Neural cell (in vitro differentiated cells): ENCODE results near the gene PROSER2. TPM values are rescaled to one million over a fixed set of nuclear protein-coding genes. Genes with fewer than 3 reads are reported as not detected.

Experiments used
- H2AFZ ChIP-seq: fragments of 200-600, 300-800 bp; sonication (generic), shearing (Covaris generic); 2 replicates; pipeline ENCODE4 v1.6.0; 2014; ENCODE audit warnings: low read depth, mild to moderate bottlenecking, antibody characterized with exemption, low read length, moderate library complexity
- H3F3A ChIP-seq: fragments of 200-600 bp; shearing (Covaris generic); 2 replicates; pipeline ENCODE4 v1.6.1; 2016; ENCODE audit warnings: mild to moderate bottlenecking, moderate library complexity, mixed read lengths, antibody characterized with exemption, low read length; ENCODE audit not compliant: insufficient read depth, poor library complexity, severe bottlenecking
- H3K27ac ChIP-seq: fragments of 200-600, 300-800 bp; sonication (generic), shearing (Covaris generic); 2 replicates; pipeline ENCODE4 v1.5.1; 2014; ENCODE audit warnings: mild to moderate bottlenecking, low read length, moderate library complexity
- H3K27me3 ChIP-seq: fragments of 300-800, 200-600 bp; sonication (generic), shearing (Covaris generic); 2 replicates; pipeline ENCODE4 v1.6.0; 2014; ENCODE audit warnings: mild to moderate bottlenecking, low read depth, low read length, moderate library complexity; ENCODE audit not compliant: insufficient read depth
- H3K36me3 ChIP-seq: fragments of 300-800, 200-600 bp; sonication (generic), shearing (Covaris generic); 2 replicates; pipeline ENCODE4 v1.5.1; 2014; ENCODE audit warnings: mild to moderate bottlenecking, antibody characterized with exemption, low read length, moderate library complexity; ENCODE audit not compliant: insufficient read depth
- H3K4me2 ChIP-seq: fragments of 300-800, 200-600 bp; sonication (generic), shearing (Covaris generic); 2 replicates; pipeline ENCODE4 v1.6.0; 2014; ENCODE audit warnings: mild to moderate bottlenecking, low read length
- H3K4me3 ChIP-seq: fragments of 300-800, 200-600 bp; sonication (generic), shearing (Covaris generic); 2 replicates; pipeline ENCODE4 v1.5.1; 2014; ENCODE audit warnings: mild to moderate bottlenecking, low read length, moderate library complexity
- H3K79me2 ChIP-seq: fragments of 200-600 bp; shearing (Covaris generic); replicated peaks from 2 replicates; pipeline ENCODE4 v1.6.0; 2014; ENCODE audit warnings: mild to moderate bottlenecking, low read length, moderate library complexity; ENCODE audit not compliant: insufficient read depth
- H3K9ac ChIP-seq: fragments of 300-800, 200-600 bp; sonication (generic), shearing (Covaris generic); 2 replicates; pipeline ENCODE4 v1.6.1; 2016; ENCODE audit warnings: mild to moderate bottlenecking, low read length, mixed read lengths
- H3K9me2 ChIP-seq: fragments of 200-600 bp; shearing (Covaris generic); 2 replicates; pipeline ENCODE4 v1.6.1; 2016; ENCODE audit warnings: mild to moderate bottlenecking, low read length, mixed read lengths; ENCODE audit not compliant: insufficient read depth
- H3K9me3 ChIP-seq: fragments of 200-600, 300-800 bp; sonication (generic), shearing (Covaris generic); 2 replicates; pipeline ENCODE4 v1.6.1; 2016; ENCODE audit warnings: mild to moderate bottlenecking, mixed run types, low read length, moderate library complexity, mixed read lengths
- H4K20me1 ChIP-seq: fragments of 200-600 bp; shearing (Covaris generic); 2 replicates; pipeline ENCODE4 v1.6.1; 2016; ENCODE audit warnings: mild to moderate bottlenecking, mixed run types; ENCODE audit not compliant: insufficient read depth
- CTCF ChIP-seq: fragments of 450-650 bp; IDR thresholded peaks from 2 replicates; pipeline ENCODE4 v1.5.1; 2014; ENCODE audit warnings: antibody characterized with exemption, mild to moderate bottlenecking, moderate library complexity; ENCODE audit not compliant: poor library complexity, severe bottlenecking
- EP300 ChIP-seq: fragments of 450-650 bp; conservative IDR thresholded peaks from 2 replicates; pipeline ENCODE4 v1.6.1; 2014; ENCODE audit warnings: antibody characterized with exemption, mild to moderate bottlenecking, moderate library complexity; ENCODE audit not compliant: poor library complexity, severe bottlenecking
- EZH2 ChIP-seq: fragments of 200-600, 300-800 bp; shearing (Covaris generic), sonication (generic); IDR thresholded peaks from 2 replicates; pipeline ENCODE4 v1.6.1; 2014; ENCODE audit warnings: antibody characterized with exemption, low read length, borderline replicate concordance, mild to moderate bottlenecking; ENCODE audit not compliant: insufficient read depth, poor library complexity, severe bottlenecking
- MXI1 ChIP-seq: fragments of 450-650 bp; conservative IDR thresholded peaks from 2 replicates; pipeline ENCODE4 v1.6.1; 2014; ENCODE audit warnings: antibody characterized with exemption, mild to moderate bottlenecking; ENCODE audit not compliant: poor library complexity, severe bottlenecking
- POLR2AphosphoS5 ChIP-seq: IDR thresholded peaks from 2 replicates; pipeline ENCODE4 v1.6.1; 2012
- RAD21 ChIP-seq: fragments of 450-650 bp; conservative IDR thresholded peaks from 2 replicates; pipeline ENCODE4 v1.6.1; 2014; ENCODE audit warnings: antibody characterized with exemption, mild to moderate bottlenecking, moderate library complexity
- REST ChIP-seq: IDR thresholded peaks from 2 replicates; pipeline ENCODE4 v1.6.1; 2012; ENCODE audit warnings: borderline replicate concordance
- SMC3 ChIP-seq: fragments of 450-650 bp; conservative IDR thresholded peaks from 2 replicates; pipeline ENCODE4 v1.6.1; 2014; ENCODE audit warnings: antibody characterized with exemption, mild to moderate bottlenecking, moderate library complexity; ENCODE audit not compliant: poor library complexity
- TAF1 ChIP-seq: IDR thresholded peaks from 2 replicates; pipeline ENCODE4 v1.6.1; 2012; ENCODE audit warnings: low read depth
- polyA plus RNA-seq: library from polyadenylated mRNA; depleted of rRNA; stranded (reverse); fragments of >200 nt; gene quantifications from 2 replicates; pipeline ENCODE4 v1.2.3, GENCODE V29; 2014

Gene PROSER2
- polyA plus RNA-seq, 1 donor from 2014 or later: 1.1 TPM

DNA sequence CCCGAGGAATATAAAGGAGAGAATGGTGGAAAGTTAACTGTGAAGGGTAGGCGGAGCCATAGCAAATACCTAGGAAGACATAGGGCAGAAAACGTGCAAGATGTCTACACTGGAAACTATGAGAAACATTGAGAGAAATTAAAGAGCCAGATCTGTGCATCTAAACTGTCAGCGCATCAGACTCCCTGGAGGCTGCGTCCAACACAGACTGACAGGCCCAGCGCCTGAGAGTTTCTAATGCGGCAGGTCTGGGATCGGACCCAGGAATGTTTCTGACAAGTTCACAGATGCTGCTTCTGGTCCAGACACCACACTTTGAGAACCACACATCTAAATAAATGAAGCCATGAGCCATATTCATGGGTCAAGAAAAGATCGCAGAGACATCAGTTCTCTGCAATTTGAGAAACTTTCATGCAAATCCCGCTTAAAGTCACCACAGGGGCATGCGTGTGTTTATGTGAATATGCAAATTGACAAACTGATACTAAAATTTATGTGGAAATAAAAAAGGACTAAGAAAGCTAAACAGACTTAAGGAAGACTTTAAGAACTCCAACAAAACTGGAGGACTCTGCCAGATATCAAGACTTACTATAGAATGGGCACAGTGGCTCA, 38.8 kb downstream of the PROSER2 start:
- H3K36me3 ChIP-seq: no peaks in the 10 kb centered on the region
- no peak overlapping the region for H3K4me2 ChIP-seq
- H3F3A ChIP-seq: no peaks in the 10 kb centered on the region
- no peak for TF ChIP-seq TAF1
- TF ChIP-seq MXI1: no peak
- no peak for TF ChIP-seq SMC3
- no peak for TF ChIP-seq EZH2
- TF ChIP-seq CTCF: no peak
- TF ChIP-seq EP300: no peak
- TF ChIP-seq REST: no peak
- TF ChIP-seq POLR2AphosphoS5: no peak
- TF ChIP-seq RAD21: no peak
- H2AFZ ChIP-seq: no peak overlapping the region
- H3K9me3 ChIP-seq: no peaks in the 10 kb centered on the region
- no peak overlapping the region for H3K27ac ChIP-seq
- no peaks in the 10 kb centered on the region for H4K20me1 ChIP-seq
- H3K79me2 ChIP-seq: no peaks in the 10 kb centered on the region
- H3K9me2 ChIP-seq: no peaks in the 10 kb centered on the region
- no peaks in the 10 kb centered on the region for H3K27me3 ChIP-seq
- H3K4me3 ChIP-seq: no peak overlapping the region
- H3K9ac ChIP-seq: no peak overlapping the region

- no peaks in the 10 kb centered on the region for H3K9me2 ChIP-seq
- no peak overlapping the region for H3K4me3 ChIP-seq
- no peaks in the 10 kb centered on the region for H3K36me3 ChIP-seq
- no peak overlapping the region for H2AFZ ChIP-seq
- no peaks in the 10 kb centered on the region for H3K27me3 ChIP-seq
- H3K9ac ChIP-seq: no peak overlapping the region
- TF ChIP-seq TAF1 (no peak), MXI1 (no peak), REST (no peak), POLR2AphosphoS5 (no peak)
- H3F3A ChIP-seq: no peaks in the 10 kb centered on the region
- no peak overlapping the region for H3K4me2 ChIP-seq
- H3K9me3 ChIP-seq: no peaks in the 10 kb centered on the region
- H4K20me1 ChIP-seq: no peaks in the 10 kb centered on the region
- no peaks in the 10 kb centered on the region for H3K79me2 ChIP-seq
- no peak overlapping the region for H3K27ac ChIP-seq
These were observed 40.4 kb downstream of the PROSER2 start for GRCh38 chr10:11863353-11864109.
